Activated CD4-positive, alpha-beta T cell treated with anti-CD3 and anti-CD28 coated beads, Interleukin-2, amount 50 U/mL, for 1 hour (primary cell): ENCODE results near the gene CDYL2.

ENCODE experiments used
- DNase-seq: peaks from one replicate; pipeline ENCODE4 v3.0.0-alpha.2; 2020

The CDYL2 gene

DNA sequence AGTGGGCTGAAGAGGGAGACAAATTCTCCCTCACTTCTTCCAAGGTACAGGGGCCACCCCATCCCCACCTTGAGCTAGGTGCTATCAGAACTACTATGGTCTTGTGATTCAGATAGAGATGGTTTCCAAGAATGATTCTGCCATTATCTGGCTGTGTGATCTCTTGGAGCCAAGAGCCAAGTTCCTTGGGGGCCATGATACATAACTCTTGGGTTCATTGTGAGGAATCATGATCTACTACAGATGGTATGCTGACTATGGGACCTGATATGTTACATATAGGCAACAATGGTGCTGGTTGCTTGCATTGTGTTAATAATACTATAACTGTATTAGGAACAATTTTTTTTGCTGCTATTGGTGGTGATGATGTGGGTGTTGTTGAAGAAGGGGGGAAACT, 217.9 kb downstream of the CDYL2 start:
- DNase-seq, result no peak

DNA sequence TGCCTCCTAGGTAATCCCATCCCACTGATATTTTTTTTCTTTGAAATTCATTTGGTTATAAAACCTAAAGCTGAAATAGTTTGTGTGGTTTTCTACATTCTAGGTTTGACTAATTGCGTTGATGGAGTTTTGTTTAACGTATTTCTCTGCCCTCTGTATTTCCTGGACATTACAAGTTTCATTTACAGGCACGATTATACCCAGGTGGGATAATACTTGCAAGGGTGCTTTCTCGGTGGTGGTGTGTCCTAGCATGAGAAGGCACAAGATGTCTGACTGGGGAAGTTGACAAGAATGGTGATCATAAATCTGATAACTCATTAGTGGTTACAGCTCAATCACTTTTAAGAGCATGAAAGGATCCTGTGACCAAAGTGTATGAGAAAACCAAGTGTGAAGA, 218.6 kb downstream of the CDYL2 start:
- no peak for DNase-seq

DNA sequence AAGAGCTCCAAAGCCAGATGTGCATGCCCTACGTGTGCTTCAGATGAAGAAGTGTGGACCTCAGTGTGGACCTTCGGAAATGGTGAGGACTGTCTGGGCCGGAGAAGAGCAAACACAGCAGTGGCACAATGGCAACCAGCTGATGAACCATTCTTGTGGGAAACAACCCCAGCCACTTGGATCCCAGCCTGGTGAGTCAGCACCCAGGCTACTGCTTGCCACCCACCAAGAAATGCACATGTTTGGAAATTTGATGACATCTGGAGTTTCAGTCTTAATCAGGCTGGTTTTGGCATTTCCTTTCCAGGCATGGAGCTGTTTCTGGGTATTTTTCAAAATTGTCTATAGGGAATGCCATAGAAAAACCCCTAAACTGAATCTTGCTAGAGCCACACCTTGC, 220.9 kb downstream of the CDYL2 start:
- DNase-seq, result no peak

DNA sequence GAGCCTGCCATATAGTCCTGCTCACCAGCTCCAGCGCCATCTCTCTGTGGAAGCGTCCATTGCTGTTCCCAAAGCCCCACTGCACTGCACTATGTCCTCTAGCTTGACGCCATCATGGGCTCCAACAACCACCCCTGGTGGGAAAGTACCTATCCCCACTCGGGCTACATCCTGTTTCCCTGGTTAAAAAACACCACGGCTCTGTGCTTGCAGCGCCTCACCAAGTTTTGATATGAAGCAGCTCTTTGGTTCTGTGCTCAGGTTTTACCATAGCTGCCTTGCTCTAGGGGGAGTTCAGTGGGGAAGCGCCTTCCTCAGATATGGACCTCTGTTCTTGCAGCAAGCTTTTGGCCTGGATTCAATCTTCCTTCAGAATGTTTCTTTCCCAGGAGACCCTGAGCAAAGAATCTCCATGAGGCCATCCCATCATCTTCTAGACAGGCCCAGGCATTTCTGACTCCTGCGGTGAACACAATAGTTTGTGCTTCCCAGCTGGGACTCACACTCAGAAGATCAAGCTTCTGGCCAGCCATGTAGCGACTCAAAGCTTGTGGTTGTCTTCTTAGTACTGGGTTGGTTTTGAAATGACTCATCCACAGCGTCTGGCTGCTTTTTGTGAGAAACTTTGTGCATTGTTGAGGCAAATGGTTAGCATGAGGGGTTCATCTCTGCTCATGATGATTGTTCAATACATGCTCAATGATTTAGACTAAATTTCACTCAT, 224.1 kb downstream of the CDYL2 start:
- peak; percentile 46 for DNase-seq

DNA sequence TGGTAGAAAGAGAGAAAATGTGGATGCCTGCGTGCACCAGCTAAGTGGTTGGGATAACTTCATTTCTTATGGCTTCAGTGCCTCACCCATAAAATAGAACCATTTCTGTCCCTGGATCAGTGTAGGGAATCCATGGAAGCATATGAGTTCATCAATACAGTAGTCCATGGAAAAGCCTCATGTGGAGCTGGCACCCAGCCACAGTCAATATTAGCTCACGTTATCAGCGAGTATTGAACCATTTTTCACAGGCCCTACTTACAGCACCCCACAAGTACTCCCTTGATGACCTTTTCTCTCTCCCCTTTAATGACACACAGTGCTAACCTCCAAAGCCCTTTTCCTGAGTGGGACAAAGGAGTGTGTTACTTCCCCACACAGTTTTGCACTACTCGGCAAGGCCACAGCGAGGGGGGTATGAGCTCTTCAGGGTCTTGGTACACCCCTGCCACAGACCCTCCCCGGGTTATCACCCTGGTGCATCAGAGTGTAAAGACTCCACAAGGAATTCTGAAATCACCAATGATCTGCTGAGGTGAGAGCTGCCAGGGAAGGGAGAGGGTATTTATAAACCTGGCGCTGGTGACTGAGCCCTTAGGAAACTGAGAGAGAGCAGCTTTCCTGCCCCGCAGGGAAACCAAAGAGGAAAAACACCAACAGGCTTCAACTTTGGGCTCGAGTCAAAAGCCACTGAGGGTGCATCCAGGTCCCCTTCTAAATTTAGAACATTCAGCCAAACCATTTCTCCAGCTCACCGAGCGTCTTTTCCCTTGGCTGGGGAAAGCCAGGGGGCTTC, 226.7 kb downstream of the CDYL2 start:
- no peak for DNase-seq

DNA sequence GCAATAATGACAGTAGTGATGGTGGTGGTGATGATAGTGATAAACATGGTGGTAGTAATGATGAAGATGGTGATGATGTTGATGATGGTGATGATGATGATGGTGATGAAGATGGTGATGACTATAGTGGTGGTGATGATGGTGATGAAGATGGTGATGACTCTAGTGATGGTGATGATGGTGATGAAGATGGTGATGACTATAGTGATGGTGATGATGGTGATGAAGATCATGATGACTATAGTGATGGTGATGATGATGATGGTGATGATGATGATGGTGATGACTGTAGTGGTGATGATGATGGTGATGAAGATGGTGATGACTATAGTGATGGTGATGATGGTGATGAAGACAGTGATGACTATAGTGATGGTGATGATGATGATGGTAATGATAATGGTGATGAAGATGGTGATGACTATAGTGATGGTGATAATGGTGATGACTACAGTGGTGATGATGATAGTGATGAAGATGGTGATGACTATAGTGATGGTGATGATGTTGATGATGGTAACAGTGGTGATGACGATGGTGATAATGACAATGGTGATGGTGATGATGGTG, 228.0 kb downstream of the CDYL2 start:
- no peak for DNase-seq

DNA sequence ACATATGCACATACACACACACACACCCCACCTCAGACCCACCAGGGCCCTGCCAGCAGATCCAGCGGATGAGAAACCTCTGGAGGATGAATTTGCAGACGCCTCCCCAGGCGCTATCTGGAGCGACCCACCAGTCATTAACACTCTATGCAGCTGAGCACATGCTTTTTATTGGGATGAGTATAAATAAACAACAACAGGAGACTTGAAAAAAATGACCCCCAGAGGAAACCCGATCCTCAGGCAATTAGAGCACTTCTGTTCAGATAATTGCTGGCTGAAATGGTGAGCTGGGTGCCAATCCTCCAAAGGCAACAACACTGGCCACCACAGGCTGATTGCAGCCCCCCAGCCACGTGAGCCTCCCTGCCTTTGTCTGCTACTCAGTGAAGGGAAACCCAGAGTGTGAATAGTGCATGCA, 230.7 kb downstream of the CDYL2 start:
- no peak for DNase-seq

DNA sequence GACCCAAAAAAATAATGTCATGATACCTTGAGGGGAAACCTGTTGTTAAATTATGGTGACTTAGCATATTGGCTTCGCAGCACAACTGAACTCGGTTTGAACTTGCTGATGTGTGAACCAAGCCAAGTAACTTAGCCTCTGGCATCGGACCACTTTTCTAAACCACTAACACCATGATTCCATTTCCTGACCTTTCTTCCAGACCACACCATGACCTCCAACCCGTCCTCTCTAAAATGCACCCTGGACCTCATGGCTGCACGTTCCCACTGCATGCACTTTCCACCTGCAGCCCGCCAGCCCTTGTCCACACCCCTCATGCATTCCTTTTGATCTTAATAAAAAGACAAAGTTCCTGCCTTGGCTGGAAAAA, 234.3 kb downstream of the CDYL2 start:
- DNase-seq, result no peak

DNA sequence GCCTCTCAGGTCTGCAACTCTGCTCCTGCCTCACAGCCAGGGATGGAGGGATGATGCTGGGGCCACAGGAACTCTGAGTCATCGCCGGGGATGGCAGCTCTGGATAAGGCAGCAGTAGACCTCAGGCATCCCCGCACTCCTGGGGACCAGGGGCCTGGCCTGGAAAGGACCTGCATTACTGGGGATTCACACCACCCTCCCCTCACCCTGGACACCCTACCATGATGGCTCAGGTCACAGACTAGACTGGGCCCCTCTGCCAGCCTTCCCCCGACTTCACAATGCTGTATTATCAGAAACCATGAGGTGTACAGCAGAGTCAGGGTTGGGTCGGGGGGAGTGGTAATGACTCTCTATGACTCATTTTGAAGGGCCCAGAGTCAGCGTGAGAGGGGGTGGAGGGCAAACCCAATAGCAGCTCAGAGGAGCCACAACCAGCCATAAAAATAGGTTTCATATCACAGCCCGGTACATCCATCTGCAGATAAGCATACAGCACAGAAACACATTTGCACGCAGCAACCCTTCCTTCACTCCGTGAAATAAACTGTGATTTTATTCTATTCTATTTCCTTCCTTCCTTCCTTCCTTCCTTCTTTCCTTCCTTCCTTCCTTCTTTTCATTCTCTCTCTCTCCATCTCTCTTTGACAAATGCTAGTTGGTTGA, 234.8 kb downstream of the CDYL2 start:
- peak; percentile 28 for DNase-seq

DNA sequence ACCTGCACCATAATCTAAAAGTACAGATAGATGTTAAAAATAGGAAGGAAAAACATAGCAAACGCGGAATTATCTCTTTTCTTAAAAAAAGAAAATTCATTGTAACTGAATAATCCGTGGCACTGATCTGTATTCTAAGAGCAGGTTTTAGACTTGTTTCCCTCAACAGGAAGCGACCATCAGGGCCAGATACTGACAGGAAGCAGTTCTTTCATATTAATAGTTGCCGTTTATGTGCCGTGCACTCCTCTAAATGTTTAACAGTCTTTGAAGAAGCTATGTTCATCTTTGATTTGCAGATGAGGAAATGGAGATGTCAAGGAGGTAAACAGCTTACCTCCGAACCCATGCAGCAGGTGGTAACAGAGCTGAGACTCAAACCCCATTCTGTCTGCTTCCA, 240.0 kb downstream of the CDYL2 start:
- no peak for DNase-seq

DNA sequence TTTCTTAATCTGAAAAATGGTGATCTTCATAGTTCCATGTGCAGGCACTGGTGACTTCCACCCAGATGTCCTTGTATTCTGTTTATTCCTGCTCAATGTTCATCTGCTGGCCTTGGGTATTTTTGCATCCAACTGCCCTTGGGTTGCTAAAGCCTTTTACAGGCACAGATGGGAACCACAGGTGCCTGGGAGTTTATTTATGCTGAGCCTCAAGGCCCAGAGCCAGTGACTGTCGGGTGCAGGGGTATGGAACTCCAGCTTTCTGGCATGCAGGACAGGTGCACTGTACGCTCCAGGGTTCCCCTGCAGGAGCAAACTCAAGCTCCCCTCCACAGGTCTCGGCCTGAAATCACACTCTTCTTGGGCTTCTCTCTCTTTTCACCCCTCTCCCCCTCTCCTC, 241.3 kb downstream of the CDYL2 start:
- DNase-seq, result no peak

DNA sequence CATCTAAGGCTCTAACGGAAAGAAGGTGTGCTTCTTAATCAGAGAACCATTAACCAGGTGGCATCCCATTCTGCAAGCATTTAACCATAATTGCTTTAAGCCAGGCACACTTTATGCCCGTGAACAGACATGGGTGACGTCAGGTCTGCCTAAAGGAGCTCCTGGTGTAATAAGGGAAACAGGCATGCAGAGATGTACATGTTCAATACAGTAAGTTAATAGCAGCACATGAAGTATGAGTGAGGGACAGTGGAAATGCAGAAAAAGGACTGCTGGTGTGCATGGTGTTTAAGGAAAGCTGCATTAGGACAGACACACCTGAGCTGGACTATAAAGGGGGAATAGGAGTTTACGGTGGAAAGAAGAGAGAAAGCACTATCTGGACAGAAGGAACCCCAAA, 245.0 kb downstream of the CDYL2 start:
- no peak for DNase-seq

DNA sequence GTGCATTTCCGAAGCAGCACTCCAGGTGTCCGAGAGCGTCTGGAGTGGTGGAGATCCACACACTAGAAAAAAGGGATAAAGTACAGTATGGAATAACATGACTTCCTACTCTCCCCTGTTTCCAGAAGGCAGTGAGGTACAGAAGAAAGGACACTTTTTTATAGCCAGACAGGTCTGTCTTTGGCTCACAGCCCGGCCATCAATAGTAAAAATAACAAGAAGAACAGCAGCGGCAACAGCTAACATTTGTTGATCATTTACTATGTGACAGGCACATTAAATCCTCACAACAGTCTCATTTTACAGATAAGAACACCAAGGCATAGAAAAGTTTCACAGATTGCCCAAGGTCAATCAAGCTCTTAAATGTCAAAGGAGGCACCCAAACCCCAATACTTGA, 247.4 kb downstream of the CDYL2 start:
- no peak for DNase-seq

DNA sequence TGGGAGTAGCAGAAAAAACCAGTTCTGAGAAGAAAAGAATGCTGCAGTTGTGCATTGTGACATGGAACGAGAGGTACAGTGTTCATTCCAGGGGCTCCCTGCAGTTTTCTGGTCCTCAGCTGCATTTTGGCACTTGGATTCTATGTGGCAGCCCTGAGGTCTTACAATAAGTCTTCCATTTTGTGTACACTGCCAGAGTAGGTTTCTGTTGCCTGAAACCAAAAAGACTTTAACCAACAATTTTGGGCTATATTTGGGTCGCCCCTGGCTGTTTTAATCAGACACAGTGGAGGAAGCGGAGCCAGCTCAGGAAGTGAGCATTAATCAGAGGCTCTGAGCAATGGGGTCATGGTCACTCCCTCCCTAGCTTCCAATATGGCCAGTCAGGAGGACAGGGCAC, 247.9 kb downstream of the CDYL2 start:
- no peak for DNase-seq

DNA sequence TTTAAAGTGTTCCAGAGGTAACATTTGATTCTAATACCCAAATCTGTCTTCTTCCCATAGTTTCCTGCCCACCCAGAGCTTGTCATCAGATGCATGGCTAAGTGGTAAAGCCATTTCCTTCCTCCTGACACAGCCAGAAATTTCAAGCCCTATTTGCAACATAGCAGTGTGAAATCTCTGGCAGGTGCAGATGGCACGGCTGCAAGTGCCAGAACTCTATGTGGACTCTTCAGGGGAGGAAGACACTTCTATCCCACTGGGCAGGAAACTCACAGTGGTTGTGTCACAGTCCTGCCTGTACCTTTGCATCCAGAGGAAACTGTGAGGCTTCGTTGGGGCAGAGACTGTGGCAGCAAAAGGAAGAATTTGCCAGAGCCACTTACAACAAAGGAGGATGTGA, 250.4 kb downstream of the CDYL2 start:
- no peak for DNase-seq

DNA sequence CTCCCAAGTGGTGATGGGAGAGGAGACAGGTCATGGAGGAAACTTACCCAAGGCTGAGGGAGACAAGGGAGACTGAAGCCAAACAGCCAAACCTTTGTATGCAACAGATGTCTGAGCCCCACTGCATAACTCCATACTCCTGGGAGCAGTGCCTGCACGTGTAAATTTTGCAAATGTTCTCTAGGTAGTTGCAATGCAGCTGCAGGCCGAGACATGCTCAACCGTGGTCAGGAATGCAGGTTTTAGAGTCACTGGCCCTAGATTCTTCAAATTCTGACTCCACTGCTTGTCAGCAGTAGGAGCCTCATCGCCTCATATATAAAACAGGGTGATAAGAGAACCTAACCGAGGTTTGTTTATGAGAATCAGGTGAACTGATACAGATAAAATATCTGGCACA, 252.1 kb downstream of the CDYL2 start:
- DNase-seq, result no peak
